ENCODE measurements around the gene NFAM1. TPM values are rescaled to one million over a fixed set of nuclear protein-coding genes. Genes with fewer than 3 reads are reported as not detected.

NFAM1 gene
- total and polyA plus RNA-seq, 11 donors = 0.33 to 13.5 (median 1.2) TPM

GRCh38 chr22:42408810-42409529 lies 23.2 kb downstream of the NFAM1 start:
- Histone ChIP-seq H3K27ac (no peak overlapping the region), H3K36me3 (peaks cover 0 to 15% (median 0%) of the 10 kb centered on the region in 9 donors), H3K27me3 (no peaks in the 10 kb centered on the region), H3K4me1 (no peaks in the 10 kb centered on the region), H3K4me3 (no peak overlapping the region), H3K9me3 (no peaks in the 10 kb centered on the region)
- ATAC-seq (no peak), DNase-seq (no peak)
- WGBS, 4 donors = 84 to 90% (median 86%) methylated on average over 14 to 16 of the region's 16 CpGs
- intact Hi-C loops (cut with DNase I) = no loop called here
- no peak for TF ChIP-seq CTCF (IDR thresholded peaks at IDR 0.05)
- no peak for TF ChIP-seq POLR2A (IDR thresholded peaks at IDR 0.05)

DNA sequence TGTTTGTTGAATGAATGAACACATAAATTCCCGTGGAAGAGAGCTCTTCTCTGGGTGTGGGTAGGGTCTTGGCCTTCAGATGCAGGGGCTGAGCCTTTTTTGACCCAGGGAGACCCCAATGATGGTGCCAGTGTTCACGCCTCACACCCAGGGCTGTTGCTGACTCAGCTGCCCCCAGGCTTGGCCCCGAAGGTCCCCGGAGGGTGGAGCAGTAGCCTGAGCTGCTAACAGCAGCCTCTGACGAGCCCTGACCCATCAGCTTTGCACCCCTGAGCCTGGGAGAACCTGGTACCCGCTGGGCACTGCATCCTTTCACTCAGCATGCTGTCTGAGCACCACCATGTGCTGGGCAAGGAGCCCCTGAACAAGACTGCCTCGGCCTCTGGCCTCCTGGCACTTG lies 23.9 kb downstream of the NFAM1 start:
- Histone ChIP-seq H3K4me3 (no peak overlapping the region), H3K27me3 (no peaks in the 10 kb centered on the region), H3K36me3 (peaks cover 0 to 15% (median 0%) of the 10 kb centered on the region in 9 donors), H3K4me1 (no peaks in the 10 kb centered on the region), H3K9me3 (no peaks in the 10 kb centered on the region), H3K27ac (no peak overlapping the region)
- TF ChIP-seq POLR2A (IDR thresholded peaks at IDR 0.05) = no peak
- TF ChIP-seq CTCF (IDR thresholded peaks at IDR 0.05) = no peak
- intact Hi-C loops (cut with DNase I) = no loop called here
- DNase-seq (no peak), ATAC-seq (no peak)
- 73 to 79% (median 78%) methylated on average over 7 of the region's 7 CpGs for WGBS, 4 donors

GRCh38 chr22:42404266-42404665 lies 27.9 kb downstream of the NFAM1 start:
- Histone ChIP-seq H3K27me3 (peaks cover 0 to 10% (median 0%) of the 10 kb centered on the region in 9 donors), H3K4me3 (no peak overlapping the region), H3K27ac (no peak overlapping the region), H3K4me1 (peaks cover 0 to 4% (median 0%) of the 10 kb centered on the region in 12 donors), H3K36me3 (peaks cover 0 to 3% (median 0%) of the 10 kb centered on the region in 9 donors), H3K9me3 (no peaks in the 10 kb centered on the region)
- intact Hi-C loops (cut with DNase I) = no loop called here
- WGBS, 4 donors = 47 to 57% (median 52%) methylated on average over 9 of the region's 9 CpGs
- TF ChIP-seq CTCF (IDR thresholded peaks at IDR 0.05) (no peak), POLR2A (IDR thresholded peaks at IDR 0.05) (no peak)
- ATAC-seq (no peak), DNase-seq (no peak)

GRCh38 chr22:42401535-42402334 lies 30.5 kb downstream of the NFAM1 start:
- 72 to 79% (median 78%) methylated on average over 19 of the region's 19 CpGs for WGBS, 4 donors
- H3K36me3 ChIP-seq = no peaks in the 10 kb centered on the region
- TF ChIP-seq POLR2A (IDR thresholded peaks at IDR 0.05) = no peak
- no peak for TF ChIP-seq CTCF (IDR thresholded peaks at IDR 0.05)
- intact Hi-C loops (cut with DNase I) = no loop called here
- DNase-seq (no peak), ATAC-seq (no peak)
- no peak overlapping the region for H3K27ac ChIP-seq
- H3K27me3 ChIP-seq = peaks cover 0 to 10% (median 0%) of the 10 kb centered on the region in 9 donors
- no peaks in the 10 kb centered on the region for H3K9me3 ChIP-seq
- H3K4me3 ChIP-seq = no peak overlapping the region
- H3K4me1 ChIP-seq = peaks cover 0 to 11% (median 0%) of the 10 kb centered on the region in 12 donors
